ENCODE results near the gene ZNF888.
"Not testable (repeated sequence)": the region's sequence is repeated elsewhere in the genome, so short reads cannot be mapped to it uniquely, and the experiment has no call there.

The ZNF888 gene

DNA sequence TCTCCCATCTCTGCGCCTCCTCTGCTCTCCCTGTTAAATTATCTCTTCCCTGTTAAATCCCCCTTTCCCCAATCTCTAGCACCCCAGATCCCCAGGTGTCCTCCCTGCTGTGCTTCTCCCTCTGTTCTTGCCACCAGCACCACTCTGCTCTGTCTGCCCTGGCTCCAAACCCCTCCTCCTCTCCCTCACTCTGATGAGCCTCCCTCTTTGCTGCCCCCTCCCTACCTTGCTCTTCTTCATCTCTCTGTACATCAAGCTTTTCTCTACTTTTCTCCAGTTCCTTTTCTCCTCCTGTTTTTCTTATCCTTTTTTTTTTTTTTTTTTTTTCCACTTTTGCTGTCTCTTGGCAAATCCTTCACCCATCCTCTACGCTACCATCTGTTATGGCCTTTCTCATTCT is 18.3 kb upstream of the ZNF888 start:
- DNase-seq, result not testable (repeated sequence)

DNA sequence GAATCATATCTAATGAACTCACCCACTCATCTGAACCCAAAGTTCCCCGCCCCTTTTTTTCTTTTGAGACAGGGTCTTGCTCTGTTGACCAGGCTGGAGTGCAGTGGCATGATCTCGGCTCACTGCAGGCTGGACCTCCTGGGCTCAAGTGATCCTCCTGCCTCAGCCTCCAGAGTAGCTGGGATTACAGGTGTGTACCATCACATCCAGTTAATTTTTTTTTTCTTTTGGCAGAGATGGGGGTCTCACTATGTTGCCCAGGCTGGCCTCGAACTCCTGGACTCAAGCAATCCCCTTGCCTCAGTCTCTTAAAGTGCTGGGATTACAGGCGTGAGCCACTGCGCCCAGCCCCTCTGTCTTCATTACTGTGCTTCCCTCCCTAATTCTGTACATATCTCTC is 17.7 kb upstream of the ZNF888 start:
- not testable (repeated sequence) for DNase-seq

DNA sequence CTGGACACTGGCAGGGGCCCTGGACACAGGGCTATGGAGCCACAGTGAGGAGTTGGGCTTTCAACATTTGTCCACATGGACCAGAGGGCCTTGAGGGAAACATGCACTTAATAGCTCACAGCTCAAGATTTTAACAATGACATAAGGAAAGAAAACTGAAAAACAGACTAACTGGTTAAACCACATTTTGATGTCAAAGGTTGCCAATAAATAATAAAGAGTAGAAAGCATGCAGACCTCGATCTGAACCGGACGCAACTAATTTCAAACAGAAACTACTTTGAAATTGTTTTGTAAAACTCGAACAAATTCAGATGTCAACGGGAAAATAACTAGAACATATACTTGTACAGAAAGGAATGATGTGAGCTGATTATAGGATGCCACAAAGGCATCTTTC is 15.5 kb upstream of the ZNF888 start:
- DNase-seq, result no peak

DNA sequence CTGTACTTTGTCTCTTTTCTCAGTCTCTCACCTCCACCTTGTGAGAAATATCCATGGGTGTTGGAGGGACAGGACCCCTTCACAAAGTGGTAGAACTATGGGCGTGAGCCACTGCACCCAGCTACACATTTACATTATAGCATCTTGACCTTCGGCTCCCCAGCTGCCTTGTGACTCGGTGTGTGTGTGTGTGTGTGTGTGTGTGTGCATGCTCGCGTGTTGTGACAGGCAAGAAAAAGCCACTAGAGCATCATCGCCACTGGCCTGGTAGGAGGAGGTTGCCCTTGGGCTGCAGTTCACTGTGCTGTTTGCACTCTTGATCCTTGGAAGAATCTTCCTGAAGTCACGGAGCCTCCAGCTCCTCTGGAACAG is 13.7 kb upstream of the ZNF888 start:
- no peak for DNase-seq

DNA sequence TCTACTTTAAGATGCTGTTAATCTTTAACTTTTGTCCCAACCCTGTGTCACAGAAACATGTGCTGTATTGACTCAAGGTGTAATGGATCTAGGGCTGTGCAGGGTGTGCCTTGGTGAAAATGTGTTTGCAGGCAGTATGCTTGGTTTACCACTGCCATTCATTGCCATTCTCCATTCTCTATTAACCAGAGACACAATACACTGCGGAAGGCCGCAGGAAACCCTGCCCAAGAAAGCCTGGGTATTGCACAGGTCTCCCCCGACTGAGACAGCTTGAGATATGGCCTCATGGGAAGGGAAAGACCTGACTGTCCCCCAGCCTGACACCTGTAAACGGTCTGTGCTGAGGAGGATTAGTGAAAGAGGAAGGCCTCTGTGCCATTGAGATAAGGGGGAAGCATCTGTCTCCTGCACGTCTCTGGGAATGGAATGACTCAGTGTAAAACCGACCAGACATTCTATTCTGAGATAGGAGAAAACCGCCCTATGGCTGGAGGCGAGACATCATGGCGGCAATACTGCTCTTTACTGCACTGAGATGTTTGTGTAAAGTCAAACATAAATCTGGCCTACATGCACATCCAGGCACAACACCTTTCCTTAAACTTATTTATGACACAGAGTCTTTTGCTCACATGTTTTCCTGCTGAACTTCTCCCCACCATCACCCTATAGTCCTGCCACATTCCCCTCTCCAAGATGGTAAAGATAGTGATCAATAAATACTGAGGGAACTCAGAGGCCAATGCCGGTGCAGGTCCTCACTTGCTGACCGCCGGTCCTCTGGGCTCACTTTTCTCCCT is 13.1 kb upstream of the ZNF888 start:
- no peak for DNase-seq

DNA sequence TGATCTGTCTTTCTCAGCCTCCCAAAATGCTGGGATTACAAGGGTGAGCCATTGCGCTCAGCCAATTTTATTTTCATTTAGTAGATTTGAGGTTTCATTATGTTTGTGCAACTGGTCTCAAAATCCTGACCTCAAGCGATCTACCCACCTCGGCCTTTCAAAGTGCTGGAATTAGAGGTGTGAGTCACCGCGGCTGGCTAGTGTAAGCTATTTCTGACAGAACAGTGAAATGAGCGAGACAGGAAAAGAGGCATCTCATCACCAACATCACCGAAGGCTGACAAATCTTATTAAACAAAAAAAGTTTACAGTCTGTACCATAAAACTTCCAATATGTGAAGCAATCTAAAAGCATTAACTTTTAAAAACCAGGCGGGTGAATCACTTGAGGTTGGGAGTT is 12.2 kb upstream of the ZNF888 start:
- no peak for DNase-seq

DNA sequence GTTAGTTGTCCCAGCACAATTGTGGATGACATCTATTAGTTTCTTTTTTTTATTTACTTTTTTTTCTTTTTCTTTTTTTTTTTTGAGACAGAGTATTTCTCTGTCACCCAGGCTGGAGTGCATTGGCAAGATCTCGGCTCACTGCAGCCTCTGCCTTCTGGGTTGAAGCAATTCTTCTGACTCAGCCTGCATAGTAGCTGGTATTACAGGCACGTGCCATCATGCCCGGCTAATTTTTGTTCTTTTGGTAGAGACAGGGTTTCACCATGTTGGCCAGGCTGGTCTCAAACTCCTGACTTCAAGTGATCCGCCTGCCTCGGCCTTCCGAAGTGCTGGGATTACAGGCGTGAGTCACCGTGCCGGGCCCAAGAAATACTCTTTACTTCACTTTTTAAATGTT is 1.4 kb upstream of the ZNF888 start:
- DNase-seq, result not testable (repeated sequence)

DNA sequence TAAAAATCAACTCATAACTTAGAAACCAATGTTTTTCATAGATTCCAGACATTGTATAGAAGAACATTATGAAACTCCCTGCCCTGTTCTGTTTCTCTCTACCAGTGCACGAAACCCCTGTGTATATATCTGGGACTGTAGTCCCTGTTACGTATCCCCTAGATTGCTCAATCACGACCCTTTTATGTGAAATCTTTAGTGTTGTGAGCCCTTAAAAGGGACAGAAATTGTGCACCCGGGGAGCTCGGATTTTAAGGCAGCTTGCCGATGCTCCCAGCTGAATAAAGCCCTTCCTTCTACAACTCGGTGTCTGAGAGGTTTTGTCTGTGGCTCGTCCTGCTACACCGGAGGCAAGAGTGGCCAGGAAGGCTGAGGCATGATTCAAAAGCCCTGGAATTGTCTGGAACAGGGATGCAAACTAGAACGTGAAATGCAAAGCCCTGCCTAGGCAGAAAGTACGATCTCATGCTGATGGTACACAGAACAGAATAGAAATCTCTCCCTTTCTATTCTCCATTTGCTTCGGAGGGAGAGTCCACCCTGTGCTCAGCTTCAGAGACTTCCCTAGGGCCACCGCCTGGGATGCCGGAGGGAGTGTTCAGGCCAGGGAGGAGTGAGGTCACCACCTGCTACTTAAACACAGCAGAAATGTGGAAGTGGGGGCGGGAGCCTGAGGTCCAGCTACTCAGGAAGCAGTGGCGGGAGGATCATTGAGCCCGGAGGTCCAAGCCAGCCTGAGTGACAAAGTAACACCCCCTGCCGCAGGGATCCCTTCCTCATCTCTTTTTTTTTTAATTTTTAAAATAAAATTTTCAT is 758 bp upstream of the ZNF888 start:
- no peak for DNase-seq

DNA sequence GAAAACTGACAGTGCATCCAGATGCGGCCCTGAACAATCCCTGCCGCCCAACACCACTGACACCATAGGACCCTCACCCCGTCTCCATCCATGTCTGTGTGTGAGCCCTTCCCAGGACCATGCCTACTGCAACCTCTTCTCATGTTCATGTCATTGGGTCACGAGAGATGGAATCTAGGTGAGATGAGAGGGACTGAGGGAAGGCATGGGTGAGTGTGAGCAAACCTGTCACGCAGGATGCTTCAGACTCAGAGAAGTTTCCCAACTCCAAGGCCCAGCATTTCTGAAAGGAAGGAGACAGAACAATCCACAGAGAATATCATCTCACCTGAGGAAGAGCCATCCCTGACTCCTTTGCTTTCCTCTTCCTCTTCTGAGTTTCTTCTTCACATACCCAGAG is 5.7 kb downstream of the ZNF888 start:
- no peak for DNase-seq

DNA sequence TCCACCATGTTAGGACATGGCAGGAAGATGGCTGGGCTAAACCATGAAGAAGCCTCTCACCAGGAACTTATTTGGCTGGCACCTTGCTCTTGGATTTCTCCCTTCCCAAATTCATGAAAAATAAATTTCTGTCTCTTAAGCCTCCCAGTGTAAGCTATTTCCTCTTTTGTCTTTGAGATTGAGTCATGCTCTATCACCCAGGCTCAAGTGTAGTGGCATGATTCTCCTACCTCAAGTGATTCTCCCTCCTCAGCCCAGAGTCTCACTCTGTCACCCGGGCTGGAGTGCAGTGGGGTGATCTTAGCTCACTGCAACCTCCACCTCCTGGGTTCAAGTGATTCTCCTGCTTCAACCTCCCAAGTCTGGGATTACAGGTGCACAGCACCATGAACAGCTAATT is 12.6 kb downstream of the ZNF888 start:
- DNase-seq, result no peak

DNA sequence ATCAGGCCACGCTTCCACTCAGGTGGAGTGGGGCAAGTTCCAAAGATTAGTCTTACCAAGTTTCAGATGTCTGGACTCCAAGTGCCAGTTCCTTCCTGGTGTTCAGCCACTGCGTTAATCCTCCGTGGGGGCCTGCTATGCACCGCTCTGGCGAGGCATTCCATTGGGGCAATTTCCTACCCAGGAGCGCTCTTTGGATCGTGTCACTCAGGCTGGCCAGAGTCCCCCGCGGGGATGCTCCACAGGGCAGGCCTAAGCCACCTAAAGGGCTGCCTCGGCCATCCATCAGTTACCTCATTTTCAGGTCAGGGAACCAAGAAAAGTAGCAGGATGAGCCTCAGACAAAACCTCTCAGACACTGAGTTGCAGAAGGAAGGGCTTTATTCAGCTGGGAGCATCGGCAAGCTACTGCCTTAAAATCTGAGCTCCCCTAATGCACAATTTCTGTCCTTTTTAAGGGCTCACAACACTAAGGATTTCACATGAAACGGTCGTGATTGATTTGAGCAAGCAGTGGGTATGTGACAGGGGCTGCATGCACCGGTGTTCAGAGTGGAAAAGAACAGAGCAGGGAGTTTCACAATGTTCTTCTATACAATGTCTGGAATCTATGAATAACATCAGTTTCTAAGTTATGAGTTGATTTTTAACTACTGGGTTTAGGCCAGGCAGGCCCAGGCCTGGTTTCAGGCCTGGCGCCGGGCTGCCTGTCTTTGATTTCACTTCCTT is 19.0 kb downstream of the ZNF888 start:
- not testable (repeated sequence) for DNase-seq

DNA sequence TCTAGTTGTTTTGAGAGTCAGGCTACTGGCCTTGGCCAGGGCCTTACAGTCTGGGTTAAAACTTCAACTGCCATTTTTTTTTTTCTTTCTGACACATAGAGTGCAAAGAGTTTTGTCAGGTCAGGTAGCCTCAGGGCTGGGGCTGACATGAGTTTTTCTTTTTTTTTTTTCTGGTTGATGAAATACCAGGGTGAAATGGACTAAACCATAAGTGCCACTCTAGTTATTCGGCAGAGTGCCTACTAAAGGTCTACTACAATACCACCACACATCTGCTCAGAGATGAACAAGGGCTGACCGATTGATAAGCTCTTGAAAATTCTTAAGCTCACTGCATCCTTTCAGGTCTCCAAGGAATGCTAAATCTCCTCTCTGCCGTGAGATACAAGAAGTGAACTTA is 21.4 kb downstream of the ZNF888 start:
- DNase-seq, result no peak

DNA sequence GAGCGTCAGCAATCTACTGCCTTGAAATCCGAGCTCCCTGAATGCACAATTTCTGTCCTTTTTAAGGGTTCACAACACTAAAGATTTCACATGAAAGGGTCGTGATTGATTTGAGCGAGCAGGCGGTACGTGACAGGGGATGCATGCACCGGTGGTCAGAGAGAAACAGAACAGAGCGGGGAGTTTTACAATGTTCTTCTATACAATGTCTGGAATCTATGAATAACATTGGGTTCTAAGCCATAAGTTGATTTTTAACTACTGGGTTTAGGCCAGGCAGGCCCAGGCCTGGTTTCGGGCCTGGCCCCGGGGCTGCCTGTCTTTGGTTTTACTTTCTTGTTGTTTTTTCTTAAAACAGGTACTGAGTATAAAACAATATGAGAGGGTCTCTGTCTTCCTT is 24.6 kb downstream of the ZNF888 start:
- not testable (repeated sequence) for DNase-seq

DNA sequence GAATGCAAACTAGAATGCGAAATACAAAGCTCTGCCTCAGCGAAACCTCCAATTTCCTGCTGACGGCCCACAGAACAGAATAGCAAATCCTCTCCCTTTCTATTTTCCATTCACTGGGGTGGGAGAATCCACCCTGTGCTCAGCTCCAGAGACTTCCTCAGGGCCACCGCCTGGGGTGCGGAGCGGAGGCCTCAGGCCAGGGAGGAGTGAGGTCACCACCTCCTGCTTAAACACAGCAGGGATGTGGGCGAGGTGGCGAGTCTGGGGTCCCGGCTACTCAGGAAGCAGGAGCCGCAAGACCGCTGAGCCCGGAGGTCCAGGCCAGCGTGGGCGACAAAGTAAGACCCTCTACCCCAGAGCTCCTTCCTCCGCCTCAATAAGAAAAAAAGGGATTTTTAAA is 25.1 kb downstream of the ZNF888 start:
- DNase-seq, result no peak

DNA sequence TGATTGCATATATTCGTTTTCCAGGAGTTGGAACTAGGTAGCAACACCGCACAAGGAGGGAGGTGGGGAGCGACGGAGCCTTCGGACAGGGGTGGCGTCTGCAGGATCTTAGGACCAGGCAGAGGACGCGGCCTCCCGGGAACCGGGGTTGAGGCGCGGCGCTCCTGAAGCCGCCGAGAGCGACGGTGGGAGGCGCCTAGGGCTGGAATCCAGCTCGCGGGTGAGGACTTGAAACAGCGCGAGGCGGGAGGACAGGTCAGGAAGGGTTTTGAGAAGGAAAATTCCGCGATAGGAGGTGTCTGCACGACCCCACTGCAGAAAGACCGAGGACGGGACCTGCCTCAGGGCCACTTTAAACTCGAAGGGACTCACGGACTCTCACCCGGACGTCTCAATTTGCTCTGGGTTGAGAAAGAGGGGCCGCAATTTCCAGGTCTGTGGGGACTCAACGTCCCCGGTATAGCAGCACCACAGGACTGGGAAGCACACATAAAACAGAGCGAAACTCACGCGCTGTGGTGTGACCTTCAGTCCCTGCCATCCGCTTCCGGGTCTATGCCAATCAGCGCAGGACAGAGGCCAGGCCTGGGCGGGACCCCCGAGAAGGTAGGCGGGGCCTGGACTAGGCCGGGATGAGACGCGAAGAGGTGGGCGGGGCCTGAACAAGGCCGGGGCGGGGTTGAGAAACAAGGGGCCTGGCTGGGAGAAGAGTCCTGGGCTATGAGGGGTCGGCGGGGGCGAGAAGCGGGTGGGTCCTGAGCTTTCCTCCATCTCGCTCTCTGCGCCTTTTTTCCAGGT is 25.9 kb downstream of the ZNF888 start, which contains the start of gene ZNF320:
Gene ZNF320, minus strand, starts transcription at position 498 of the 798 bp plus-strand sequence. CDS start 7,380 bp downstream, outside the sequence.
- DNase-seq, result peak; percentile 77

DNA sequence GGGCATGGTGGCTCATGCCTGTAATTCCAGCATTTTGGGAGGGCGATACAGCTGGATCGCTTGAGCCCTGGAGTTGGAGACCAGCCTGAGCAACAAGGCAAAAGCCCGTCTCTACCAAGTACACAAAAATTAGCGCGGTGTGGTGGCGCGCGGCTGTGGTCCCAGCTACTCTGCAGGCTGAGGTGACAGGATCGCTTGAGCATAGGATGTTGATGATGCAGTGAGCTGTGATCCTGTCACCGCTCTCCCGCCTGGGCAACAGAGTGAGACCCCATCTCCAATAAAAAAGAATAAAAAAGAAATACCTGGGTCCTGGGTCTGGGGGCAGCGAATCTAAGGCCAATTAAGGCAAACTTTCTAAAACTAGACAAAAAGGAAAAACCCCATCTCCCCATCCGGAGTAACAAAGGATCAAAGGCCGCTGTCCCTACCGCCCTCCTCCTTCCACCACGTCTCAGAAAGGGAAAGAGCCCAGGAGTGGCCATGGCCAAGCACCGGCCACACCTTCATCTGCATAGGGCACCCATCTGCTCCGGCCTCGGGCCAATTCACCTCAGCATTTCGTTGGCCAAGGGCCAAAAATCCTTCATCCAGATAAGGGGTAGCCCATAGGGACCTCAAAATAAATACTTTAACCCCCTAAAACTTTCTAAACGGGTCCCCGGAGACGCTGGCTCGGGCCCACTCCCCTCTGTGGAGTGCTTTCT is 26.6 kb downstream of the ZNF888 start:
- DNase-seq, result no peak

DNA sequence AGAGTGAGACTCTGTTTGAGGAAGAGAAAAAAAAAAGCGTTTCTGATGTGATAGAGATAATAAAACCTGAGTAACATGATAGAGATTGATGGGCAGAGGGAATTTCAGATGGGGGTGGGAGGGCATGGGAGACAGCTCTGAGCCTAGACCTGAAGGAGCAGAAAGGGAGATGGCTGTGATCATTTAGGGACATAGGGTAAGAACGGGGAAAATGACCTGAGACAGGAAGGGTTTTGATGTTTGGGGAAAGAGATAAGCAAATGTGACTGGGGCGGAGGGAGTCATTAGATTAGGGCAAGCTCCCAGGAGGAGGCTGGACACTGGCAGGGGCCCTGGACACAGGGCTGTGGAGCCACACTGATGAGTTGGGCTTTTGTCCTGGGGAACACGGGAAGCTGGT is 31.9 kb downstream of the ZNF888 start:
- DNase-seq, result no peak

DNA sequence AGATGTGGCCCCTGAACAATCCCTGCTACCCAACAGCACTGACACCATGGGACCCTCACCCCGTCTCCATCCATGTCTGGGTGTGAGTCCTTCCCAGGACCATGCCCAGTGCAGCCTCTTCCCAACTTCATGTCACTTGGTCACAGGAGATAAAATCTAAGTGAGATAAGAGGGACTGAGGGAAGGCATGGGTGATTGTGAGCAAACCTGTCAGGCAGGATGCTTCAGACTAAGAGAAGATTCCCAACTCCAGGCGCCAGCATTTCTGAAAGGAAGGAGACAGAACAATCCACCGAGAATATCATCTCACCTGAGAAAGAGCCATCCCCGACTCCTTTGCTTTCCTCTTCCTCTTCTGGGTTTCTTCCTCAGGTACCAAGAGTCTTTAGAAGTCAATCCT is 33.3 kb downstream of the ZNF888 start:
- DNase-seq, result no peak

DNA sequence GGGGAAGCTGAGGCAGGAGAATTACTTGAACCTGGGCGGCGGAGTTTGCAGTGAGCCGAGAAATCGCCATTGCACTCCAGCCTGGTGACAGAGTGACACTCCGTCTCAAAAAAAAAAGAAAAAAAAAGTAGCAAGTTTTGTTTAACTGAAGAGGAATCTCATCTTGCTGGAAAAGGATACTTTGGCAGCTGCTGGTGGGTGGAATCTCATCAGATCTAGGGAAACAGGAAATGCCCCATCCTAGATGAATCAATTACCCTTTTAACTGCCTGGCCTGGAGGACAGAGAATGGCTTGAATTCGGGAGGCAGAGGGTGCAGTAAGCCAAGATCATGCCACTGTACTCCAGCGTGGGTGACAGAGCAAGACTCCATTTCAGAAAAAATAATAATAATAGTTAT is 34.2 kb downstream of the ZNF888 start:
- no peak for DNase-seq

DNA sequence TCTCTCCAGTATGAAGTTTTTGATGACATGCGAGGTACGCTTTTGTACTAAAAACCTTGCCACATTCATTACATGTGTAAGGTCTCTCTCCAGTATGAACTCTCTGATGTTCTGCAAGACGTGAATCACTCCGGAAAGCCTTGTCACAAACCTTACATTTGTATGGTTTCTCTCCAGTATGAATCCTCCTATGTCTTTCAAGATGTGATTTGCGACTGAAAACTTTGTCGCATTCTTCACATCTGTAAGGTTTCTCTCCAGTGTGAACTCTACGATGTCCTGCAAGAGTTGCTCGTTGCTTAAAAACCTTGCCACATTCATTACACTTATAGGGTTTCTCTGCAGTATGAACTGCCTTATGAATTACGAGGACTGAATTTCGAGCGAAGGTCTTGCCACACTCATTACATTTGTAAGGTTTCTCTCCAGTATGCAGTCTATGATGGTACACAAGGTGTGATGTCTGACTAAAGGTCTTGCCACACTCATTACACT is 42.3 kb downstream of the ZNF888 start:
- DNase-seq, result no peak

DNA sequence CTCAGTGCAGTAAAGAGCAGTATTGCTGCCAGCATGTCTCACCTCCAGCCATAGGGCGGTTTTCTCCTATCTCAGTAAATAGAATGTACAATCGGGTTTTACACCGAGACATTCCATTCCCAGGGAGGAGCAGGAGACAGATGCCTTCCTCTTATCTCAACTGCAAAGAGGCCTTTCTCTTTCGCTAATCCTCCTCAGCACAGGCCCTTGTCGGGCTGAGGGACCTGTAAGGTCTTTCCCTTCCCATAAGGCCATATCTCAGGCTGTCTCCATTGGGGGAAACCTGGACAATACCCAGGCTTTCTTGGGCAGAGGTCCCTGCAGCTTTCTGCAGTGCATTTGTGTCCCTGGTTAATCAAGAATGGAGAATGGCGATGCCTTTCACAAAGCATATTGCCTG is 50.2 kb downstream of the ZNF888 start:
- not testable (repeated sequence) for DNase-seq

DNA sequence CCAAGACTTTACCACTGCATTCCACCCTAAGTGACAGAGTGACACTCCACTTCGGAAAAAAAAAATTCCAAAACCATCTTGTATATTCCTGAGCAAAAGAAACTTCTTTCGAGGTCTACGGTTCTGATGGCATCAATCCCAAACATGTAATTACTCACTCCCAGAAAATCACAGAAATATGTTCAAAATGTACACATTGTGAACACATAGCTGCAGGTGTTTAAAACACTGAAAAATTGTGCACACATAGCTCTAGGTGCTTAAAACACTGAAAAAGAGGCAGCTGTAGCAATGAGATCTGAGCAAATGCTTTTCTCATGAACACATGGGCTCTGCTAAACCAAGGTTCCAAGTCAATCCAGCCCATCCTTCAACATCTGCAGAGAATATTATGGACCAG is 51.8 kb downstream of the ZNF888 start:
- no peak for DNase-seq
